NCI-H345 (cell line): ENCODE results near the gene NRTN.
A peak's percentile ranks its signal among the peaks of the same experiment; 100 is the strongest.

Source experiments
- DNase-seq: peaks from one replicate; lab custom pipeline; 2025; lab: John Stamatoyannopoulos, UW

NRTN gene

DNA sequence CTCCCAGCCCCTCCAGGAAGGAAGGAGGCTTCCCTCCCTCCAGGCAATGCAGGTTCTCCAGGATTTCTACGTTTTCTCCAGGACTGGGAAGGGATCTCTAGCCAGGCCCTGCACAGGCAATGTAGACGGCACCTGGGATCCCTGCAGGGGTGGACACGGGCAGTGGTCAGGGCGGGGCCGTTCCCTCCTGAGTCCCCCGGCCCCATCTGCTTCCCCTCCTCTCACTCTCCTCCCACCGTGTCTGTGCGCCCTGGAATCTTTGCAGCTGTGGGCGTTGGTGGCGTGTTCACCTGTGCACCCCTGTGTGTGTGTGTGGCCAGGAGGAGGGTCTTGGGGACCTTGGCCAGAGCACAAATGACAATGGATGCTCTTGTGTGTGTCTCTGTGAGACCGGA, 10.0 kb downstream of the NRTN start:
- DNase-seq = no peak

DNA sequence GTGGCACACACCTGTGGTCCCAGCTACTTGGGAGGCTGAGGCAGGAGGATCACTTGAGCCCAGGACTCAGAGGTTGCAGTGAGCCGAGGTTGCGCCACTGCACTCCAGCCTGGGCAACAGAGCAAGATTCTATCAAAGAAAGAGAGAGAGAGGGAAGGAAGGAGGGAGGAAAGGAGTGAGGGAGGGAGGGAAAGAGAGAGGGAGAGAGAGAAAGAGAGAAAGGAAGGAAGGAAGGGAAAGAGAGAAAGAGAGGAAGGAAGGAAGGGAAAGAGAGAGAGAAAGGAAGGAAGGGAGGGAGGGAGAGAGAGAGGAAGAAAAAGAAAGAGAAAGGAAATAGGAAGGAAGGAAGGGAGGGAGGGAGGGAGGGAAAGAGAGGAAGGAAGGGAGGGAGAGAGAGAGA, 12.4 kb downstream of the NRTN start:
- no peak for DNase-seq

DNA sequence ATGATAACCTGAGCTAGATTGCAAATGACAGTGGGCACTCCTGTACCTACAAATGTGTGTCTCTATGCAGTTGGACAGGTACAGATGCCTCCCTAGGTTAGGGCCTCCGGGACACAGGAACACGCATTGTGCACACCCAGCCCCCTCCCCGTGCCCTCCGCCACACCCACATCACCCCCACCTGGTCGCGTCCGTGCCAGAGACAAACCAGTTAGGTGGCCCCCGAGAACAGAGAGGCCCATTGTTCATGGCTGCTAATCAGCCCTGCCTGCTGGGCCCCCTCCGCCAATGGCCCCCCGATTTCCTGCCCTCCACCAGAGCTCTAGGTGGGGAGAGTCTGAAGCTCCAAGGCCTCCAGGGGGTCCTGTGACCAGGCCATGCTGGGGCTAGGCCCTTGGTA, 13.7 kb downstream of the NRTN start:
- no peak for DNase-seq

DNA sequence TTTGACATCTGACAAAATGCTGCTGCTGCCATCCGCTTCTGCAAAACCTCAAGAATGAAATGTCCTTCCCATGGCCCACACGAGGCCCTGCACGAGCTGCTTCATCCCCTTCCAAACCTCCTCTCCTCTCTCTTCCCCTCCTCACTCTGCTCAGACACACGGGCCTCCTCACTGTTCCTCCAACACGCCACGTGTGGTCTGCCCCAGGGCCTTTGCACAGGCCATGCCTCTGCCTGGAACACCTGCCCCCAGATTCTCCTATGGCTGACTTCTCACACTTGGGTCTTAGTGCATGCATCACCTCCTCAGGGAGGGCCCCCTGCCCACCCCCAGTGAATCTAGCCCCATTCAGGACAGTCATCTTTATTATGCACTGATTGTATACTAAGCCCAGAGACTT, 15.9 kb downstream of the NRTN start:
- DNase-seq = no peak

DNA sequence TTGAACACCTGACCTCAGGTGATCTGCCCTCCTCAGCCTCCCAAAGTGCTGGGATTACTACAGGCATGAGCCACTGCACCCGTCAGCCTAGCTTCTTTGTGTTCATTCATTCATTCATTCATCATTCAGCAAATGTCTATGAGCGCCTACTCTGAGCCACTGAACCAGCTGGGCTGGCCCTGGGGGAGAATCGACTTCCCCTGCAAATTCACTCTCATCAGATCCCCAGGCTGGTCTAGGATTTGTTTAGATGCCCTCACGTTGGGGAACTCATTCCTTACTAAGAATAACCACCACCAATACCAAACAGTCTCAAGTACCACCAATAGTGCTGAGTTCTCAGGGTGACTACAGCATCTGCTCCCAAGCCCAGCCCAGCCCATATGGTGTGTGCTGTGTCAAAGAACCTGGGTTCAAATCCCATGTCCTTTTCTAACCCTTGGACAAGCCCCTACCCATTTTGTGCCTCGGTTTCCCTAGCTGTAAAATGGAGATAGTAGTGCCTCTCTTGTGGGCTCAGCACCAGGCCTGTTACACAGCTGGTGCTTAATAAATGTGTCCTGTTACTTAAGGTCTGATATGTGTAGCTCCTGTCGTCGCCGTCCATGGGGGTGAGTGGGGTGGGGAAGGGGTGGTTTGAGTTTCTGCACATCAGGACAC, 16.8 kb downstream of the NRTN start:
- no peak for DNase-seq

DNA sequence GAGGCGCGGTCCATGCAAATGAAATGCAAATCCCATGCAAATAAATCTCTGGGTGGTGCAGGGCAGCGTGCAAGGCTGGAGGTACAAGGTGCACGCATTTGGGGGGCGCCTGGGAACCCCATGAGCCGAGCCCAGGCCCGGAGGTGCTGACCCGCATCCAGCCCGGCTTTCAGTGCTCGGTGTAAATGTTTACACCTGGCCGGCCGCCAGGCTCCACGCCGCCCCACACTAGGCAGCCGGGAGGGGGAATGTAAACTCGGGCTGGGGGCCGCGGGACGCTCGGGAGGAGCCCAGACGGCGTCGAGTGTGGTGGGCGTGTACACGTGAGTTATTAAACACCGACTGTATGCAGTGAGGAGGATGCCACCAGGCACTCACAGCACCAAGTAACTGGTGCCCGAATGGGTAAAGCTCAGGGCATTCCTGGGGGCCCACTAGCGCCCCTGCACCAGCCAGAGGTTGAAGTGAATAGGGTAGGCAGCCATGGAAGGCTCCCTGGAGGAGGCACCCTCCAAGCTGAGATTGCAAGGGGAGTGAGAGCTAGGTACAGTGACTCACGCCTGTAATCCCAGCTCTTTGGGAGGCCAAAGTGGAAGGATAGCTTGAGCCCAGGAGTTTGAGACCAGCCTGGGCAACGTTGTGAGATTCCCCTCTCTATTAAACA, 17.4 kb downstream of the NRTN start:
- DNase-seq = peak; percentile 43

DNA sequence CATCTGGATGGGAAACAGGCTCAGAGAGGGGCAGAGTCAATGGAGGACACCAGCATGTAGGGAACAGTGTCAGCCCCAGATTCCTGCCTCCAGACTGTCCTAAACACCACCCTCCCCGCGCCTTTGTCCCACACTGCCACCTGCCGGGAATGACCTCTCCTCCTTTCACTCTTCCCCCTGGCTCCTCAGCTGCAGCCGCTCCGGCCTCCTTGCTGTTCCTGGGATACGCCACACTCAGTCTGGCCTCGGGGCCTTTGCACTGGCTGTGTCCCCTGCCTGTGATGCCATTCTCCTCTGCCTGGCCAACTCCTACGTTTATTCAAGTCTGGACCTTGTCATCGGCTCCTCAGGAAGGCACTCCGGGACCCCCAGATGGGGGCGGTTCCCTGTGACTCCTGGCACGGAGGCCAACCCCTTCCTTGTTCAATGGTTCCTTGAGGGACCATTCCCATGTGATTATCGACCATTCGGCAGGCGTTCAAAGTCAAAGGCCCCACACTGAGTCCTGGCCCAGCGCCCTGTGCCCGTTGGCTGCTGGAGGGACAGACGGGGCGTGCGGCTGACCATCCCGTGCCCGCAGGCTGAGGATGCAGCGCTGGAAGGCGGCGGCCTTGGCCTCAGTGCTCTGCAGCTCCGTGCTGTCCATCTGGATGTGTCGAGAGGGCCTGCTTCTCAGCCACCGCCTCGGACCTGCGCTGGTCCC, 18.9 kb downstream of the NRTN start:
- DNase-seq = no peak

DNA sequence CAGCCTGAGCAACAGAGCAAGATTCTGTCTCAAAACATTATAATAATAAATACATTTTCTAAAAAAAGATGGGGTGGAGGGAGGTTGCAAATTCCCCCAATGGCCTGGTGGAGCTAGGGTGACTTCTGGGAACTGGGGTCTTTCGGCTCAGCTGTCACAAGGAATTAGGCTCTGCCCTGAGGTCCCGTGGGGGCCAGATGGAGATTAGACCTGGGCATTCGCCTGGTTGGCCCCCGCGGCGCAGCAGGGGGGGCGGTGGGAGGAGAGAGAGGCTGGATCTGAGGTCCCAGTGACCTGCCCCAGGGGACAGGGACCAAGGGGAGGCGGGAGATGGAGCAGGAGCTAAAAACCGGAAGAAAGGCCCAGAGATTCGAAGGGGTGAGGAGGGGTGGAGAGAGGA, 19.9 kb downstream of the NRTN start:
- DNase-seq = no peak

DNA sequence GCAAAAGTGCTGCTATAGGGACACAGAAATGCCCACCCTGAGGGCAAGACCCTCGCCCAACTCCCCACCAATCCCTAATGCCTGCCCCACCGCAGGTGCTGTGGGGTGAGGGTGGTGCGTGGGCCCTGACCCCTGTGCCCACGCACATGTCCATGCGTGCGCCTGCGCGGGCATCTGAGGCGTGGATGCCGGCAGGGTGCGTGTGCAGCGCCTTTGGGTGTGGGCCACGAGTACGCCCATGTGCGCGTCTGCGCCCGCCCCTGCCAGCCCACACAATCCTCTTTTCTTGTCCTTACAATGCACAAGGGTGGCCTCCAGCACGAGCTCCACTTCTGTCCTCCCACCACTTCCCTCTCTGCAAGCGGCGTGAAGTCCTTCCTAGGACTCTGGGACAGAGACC, 20.3 kb downstream of the NRTN start:
- DNase-seq = no peak

DNA sequence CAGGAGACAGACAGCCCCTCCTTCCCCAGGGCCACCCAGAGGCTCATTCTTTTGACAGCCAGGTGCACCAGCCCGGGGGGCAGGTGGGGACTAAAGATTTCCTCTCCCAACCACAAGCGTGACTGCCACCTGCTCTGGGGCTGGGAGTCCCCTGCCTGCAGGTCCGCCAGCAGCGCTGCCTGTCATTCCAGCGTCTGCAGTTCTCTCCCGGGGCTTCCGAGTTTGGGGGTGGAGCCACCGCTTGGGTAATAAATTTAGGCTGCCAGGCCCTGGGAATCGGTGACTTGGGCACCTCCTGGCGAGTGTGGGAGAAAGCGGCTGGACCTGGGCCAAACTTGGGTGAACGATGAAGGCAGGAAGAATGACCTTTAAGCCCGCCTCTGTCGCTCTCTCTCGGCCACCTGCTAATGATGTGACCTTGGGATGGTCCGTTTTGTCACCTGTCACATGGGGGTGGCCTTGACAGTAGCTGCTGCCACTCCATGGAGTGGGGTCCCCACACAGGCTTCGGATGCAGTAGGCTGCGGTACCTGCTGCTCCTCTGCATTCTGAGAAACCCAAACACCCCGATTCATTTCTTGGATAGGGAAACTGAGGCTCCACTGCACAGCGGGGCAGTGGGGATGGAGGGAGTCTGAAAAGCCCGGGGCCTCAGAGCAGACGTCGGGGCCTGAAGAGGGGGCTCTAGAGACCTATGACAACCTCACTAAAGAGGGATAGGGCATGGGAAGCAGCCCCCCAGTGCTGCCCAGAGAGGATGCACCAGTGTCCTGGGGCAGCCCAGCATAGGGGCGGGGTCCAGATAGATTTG, 21.9 kb downstream of the NRTN start:
- peak; percentile 98 for DNase-seq

DNA sequence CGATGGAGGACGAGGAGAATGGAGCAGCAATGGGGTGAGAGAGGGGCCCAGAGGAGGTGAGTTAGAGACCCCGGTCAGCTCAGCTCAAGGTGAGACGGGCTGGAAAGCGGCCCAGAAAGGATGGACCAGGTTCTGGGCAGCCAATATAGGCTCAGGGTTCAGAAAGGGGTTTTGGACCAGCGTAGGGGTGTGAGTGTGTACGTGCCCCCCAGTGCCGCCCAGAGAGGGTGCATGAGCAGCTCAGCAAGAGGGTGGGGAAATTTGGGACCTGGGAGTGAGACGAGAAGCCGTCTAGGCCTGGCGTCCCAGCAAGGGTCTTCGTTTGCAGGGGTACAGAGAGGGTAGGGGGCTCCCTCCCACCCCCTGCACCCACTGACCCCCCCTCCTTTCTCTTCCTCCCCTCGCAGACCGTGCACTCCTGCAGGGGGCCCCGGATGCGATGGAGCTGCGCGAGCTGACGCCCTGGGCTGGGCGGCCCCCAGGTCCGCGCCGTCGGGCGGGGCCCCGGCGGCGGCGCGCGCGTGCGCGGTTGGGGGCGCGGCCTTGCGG, 22.5 kb downstream of the NRTN start:
- no peak for DNase-seq

DNA sequence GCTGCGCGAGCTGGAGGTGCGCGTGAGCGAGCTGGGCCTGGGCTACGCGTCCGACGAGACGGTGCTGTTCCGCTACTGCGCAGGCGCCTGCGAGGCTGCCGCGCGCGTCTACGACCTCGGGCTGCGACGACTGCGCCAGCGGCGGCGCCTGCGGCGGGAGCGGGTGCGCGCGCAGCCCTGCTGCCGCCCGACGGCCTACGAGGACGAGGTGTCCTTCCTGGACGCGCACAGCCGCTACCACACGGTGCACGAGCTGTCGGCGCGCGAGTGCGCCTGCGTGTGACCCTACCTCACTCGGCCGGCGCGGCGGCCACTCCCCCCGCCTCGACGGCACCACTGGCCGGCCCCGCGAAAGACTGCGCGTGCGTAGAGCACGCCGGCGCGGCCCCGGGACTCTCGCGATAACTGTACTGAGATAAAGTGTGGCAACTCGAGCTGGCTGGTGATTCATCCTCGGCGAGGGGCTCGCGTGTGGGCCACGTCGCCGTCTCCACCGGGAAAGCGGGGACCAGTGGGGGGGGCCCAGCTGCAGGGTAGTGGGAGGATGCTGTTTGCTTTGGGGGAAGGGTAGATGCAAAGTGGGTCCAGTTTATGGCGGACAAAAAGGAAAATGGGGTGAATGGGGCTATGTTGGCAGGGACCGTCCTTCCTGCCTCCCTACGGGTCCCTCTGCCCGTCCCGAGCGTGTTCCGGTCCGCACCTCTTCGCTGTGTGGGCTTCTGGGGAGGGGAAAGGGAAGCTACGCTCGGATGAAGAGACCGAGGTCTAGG, 23.2 kb downstream of the NRTN start:
- peak; percentile 98 for DNase-seq

DNA sequence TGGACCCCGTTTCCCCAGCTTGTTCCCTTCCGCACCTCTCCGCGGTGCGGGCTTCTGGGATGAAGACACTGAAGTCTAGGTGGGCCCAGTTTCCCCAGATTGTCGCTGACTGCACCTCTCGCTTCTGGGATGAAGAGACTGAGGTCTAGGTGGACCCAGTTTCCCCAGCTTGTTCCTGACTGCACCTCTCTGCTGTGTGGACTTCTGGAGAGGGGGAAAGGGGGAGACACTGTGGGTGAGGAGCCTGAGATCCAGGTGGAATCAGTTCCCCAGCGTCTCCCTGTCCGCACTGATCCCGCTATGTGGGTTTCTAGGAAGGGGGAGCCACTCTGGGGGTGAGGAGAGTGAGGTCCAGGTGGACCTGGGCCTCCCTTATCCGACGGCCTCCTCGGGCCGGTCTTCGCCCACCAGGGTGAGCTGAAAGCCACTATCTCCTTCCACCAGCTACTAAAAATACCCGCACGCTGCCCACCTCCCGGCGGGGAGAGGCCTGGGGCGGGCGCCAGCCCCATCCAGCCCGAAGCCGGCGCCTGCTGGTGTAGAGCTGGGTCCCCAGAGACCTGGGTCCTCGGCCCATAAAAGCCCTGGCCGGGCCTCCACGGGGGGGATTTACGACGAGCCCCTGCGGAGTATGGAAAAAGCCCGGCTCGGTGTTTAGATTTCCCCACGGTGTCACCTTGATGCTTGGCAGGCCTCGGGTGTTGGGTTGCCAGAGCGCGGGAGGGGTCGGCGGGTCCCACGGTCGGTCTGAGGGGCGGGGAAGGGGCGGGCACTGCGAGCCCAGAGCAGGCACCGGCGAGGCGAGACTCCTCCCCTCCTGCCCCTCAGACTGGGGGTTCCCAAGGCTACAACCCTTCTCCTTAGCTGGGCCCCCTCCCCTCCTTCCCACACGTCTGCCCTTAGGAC, 24.0 kb downstream of the NRTN start:
- peak; percentile 85 for DNase-seq

DNA sequence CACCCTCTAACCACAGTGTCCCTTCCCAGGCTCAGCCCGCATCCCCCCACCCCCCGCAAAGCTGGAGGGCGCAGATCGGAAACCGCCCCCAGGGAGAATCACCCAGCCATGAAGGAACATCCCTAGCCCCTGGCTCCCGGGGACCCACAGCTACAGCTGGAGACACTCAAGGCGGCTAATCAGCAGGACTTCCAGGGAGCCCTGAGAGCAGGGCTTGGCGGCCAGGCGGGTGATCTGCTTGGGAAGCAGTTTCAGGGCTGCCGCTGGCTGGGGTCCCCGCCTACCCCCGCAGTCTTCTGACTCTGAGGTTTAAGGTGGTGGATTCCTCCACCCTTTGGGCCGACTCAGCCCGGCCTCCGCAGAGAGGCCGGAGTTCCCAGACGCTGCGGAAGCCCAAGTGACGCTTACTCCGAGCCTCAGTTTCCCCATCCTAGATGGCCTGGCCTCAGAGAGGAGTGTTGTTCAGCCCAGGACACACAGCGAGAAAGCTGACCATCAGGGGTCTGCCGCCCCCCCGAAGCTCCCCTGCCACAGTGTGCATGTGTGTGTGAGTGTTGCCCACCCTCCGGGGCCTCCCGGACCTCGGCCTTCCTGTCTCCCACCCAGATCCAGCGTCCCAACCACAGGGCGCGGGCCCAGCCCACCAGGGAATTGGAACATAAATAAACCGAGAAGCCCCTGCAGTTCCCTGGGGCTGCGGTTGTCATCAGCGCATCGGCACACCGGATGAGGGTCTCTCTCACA, 24.9 kb downstream of the NRTN start:
- no peak for DNase-seq

DNA sequence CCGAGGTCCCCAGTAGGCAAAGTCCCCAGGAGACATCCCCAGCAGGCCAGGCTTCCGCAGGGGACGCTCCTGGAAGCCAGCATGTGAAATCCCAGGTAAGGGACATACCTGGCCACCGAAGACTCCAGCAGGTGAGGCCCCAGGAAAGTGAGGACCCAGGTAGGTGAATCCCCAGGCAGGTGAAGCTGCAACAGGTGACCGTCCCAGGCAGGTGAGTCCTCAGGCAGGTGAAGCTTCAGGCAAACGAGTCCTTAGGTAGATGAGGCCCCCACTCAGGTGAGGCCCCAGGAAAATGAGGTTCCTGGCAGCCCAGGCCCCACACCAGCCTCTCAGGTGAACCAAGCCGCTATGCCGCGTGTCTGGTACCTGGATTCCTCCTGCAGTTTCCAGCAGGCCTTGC, 26.3 kb downstream of the NRTN start:
- no peak for DNase-seq

DNA sequence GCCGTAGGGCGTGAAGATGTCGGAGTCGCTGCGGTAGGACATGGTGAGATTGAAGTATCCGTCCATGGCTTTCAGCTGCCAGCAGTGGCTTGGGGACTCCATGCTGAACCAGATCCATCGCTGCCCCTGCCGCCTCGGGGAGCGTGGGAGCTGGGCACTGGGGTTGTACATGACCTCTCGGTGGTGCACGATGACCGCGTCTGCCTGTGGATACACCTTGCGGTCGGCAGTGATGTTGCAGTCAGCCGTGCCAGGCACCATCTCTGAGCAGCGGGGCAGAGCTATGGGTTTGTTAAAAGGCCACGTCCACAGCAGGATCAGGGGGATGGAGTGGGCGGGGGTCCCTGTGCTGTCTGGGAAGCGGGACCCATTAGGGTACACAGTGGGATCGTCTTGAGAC, 27.2 kb downstream of the NRTN start:
- DNase-seq = no peak

DNA sequence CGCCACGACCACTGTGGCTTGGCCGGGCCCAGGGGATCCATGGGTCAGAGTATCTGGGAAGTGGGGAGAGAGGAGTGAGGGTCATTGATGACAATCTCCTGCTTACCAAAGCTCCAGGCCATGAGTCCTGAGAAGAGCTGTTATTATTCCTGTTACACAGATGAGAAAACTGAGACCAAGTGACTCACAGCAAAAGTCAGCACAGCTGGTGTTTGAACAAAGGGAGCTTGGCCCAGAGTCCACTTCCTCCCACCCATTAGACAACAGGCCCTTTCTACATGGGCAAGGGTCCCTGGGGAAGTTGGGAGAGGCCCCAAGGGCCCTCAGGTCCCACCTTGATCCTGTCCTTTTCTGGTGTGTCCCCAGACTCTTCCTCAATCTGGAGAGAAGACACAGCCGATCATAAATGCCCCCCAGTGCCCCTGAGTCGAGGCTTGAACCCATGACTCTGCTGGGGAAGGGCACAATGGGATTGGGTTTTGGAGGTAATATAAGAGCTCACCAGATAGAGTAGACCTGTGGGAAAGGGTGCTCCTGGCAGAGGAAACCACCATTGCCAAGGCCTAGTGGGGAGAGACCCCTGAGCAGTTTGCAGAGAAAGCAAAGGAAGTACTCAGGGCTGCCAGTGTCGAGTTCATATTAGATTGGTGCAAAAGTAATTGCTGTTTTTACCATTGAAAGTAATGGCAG, 27.8 kb downstream of the NRTN start:
- DNase-seq = no peak

DNA sequence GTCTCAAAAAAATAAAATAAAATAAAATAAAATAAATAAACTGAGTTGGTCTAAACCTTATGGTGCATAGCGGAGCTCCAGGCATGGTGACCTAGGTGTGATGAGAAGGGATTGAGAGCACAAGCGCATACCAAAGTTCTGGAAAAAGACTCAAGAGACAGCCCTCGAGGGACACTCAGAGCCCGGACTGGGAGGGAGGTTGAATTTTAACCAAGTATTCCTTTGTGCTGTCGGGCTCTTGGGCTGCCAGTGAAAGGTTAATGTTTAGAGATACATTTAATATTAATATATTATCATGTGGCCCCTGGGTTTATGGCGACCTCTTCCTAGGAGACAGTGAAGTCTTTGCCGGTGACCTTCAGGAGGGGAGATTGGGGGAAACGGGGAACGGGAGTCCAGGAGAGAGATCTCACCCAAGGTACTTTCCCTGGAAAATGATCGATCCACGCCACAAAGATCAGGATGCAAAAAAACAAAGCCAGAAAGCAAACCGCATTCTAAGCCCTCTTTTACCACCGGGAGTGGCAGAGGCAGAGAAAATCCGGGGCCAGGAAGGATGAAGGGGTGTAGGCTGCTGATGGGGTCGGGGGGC, 33.0 kb downstream of the NRTN start:
- no peak for DNase-seq
